ENCODE results near the gene MFAP5. TPM values are rescaled to one million over a fixed set of nuclear protein-coding genes. Genes with fewer than 3 reads are reported as not detected.

The MFAP5 gene
- total RNA-seq, 1 donor from 2014 or later: 174 TPM

GRCh38 chr12:8648576-8649205 is 13.9 kb downstream of the MFAP5 start:
- no peak for DNase-seq (ENCODE audit: low spot score in 2 of 2)
- intact Hi-C loops (cut with DNase I): no loop called here
- TF ChIP-seq CTCF (IDR thresholded peaks at IDR 0.05): no peak
- Histone ChIP-seq H3K9me3 (no peaks in the 10 kb centered on the region), H3K27me3 (no peaks in the 10 kb centered on the region), H3K36me3 (no peaks in the 10 kb centered on the region), H3K4me1 (no peaks in the 10 kb centered on the region), H3K27ac (no peak overlapping the region), H3K4me3 (no peak overlapping the region)

- TF ChIP-seq CTCF (IDR thresholded peaks at IDR 0.05): no peak
- Histone ChIP-seq H3K27ac (no peak overlapping the region), H3K9me3 (no peaks in the 10 kb centered on the region), H3K4me3 (no peak overlapping the region), H3K27me3 (no peaks in the 10 kb centered on the region), H3K36me3 (no peaks in the 10 kb centered on the region), H3K4me1 (no peaks in the 10 kb centered on the region)
- intact Hi-C loops (cut with DNase I): no loop called here
- DNase-seq (ENCODE audit: low spot score in 2 of 2): no peak
Observed at GRCh38 chr12:8647968-8648367, 14.7 kb downstream of the MFAP5 start.

- H3K9me3 ChIP-seq: no peaks in the 10 kb centered on the region
- no peak for DNase-seq (ENCODE audit: low spot score in 2 of 2)
- no peak for TF ChIP-seq CTCF (IDR thresholded peaks at IDR 0.05)
- H3K27me3 ChIP-seq: no peaks in the 10 kb centered on the region
- H3K4me3 ChIP-seq: no peak overlapping the region
- H3K4me1 ChIP-seq: no peaks in the 10 kb centered on the region
- intact Hi-C loops (cut with DNase I): no loop called here
- H3K27ac ChIP-seq: no peak overlapping the region
- no peaks in the 10 kb centered on the region for H3K36me3 ChIP-seq
Observed at GRCh38 chr12:8644345-8645248, 18.0 kb downstream of the MFAP5 start.

- H3K36me3 ChIP-seq: no peaks in the 10 kb centered on the region
- H3K27me3 ChIP-seq: no peaks in the 10 kb centered on the region
- no peak for DNase-seq (ENCODE audit: low spot score in 2 of 2)
- no peaks in the 10 kb centered on the region for H3K9me3 ChIP-seq
- H3K27ac ChIP-seq: no peak overlapping the region
- no peaks in the 10 kb centered on the region for H3K4me1 ChIP-seq
- intact Hi-C loops (cut with DNase I): no loop called here
- no peak for TF ChIP-seq CTCF (IDR thresholded peaks at IDR 0.05)
- no peak overlapping the region for H3K4me3 ChIP-seq
Observed at GRCh38 chr12:8642775-8643174, 19.9 kb downstream of the MFAP5 start.

GRCh38 chr12:8639936-8640335 is 22.7 kb downstream of the MFAP5 start:
- no peak for TF ChIP-seq CTCF (IDR thresholded peaks at IDR 0.05)
- H3K36me3 ChIP-seq: no peaks in the 10 kb centered on the region
- intact Hi-C loops (cut with DNase I): no loop called here

More at GRCh38 chr12:8639936-8640335, 22.7 kb downstream of the MFAP5 start:
- H3K4me1 ChIP-seq: no peaks in the 10 kb centered on the region
- DNase-seq (ENCODE audit: low spot score in 2 of 2): no peak
- no peak overlapping the region for H3K4me3 ChIP-seq
- H3K27me3 ChIP-seq: no peaks in the 10 kb centered on the region
- no peak overlapping the region for H3K27ac ChIP-seq
- no peaks in the 10 kb centered on the region for H3K9me3 ChIP-seq

Measured in ascending aorta (tissue), 2 donors.